ENCODE data around the gene ACVRL1.

Gene ACVRL1

GRCh38 chr12:51871126-51871525 lies 36.2 kb upstream of the ACVRL1 start:
- no peaks in the 10 kb centered on the region for H3K36me3 ChIP-seq (replicated peaks)
- no peak for DNase-seq
- no peak for TF ChIP-seq CTCF (IDR thresholded peaks at IDR 0.05; ENCODE audit: low read depth, low read length, missing control alignments)
- peaks cover 17% of the 10 kb centered on the region for H3K27me3 ChIP-seq (replicated peaks)
- no peak overlapping the region for H3K4me3 ChIP-seq (ENCODE audit: low read depth, low read length)
- no peak overlapping the region for H3K27ac ChIP-seq
- in situ Hi-C loops (cut with HindIII; ENCODE audit: low pct_ligation_motif_present, low sequenced_read_pairs) = no loop called here

DNA sequence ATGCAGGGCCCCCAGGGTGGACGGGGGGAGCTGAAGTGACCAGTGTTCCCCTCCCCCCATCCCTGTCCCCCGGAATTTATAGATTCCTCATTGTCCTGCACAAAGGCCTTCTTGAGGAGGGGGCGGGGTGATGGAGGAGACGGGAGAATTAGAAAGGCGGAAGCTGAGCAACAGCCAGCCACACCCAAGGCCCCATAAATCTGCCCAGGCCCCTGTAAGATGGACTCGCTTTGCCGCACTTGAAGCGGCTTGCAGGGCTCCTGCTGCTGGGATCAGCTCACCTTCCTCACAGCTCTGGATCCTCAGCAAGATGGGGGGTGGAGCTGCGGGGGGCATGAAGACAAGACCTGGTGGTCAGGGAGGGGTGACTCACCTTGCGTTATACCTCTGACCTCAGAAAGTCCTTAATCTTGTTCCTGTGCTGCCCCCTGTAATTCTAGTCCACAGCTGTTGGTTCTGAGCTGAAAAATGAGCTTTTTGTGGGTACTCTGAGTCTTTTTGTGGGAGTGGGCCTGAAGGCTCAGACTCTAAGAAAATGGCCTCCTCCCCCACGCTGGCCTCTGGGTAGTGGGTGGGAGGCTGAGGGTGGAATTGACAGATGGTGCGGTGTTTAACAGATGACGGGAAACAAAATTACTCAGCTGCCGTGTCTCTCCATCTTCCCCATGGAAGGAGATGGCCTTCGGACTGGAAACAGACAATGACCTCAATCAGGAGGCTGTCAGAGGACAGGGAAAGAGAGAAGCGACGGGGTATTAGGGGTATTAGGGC lies 35.2 kb upstream of the ACVRL1 start:
- Histone ChIP-seq H3K27me3 (replicated peaks) (peaks cover 17% of the 10 kb centered on the region), H3K36me3 (replicated peaks) (no peaks in the 10 kb centered on the region), H3K27ac (no peak overlapping the region), H3K4me3 (ENCODE audit: low read depth, low read length) (no peak overlapping the region)
- no peak for TF ChIP-seq CTCF (IDR thresholded peaks at IDR 0.05; ENCODE audit: low read depth, low read length, missing control alignments)
- no peak for DNase-seq
- in situ Hi-C loops (cut with HindIII; ENCODE audit: low pct_ligation_motif_present, low sequenced_read_pairs) = no loop called here

GRCh38 chr12:51872689-51872981 lies 34.7 kb upstream of the ACVRL1 start:
- TF ChIP-seq CTCF (IDR thresholded peaks at IDR 0.05; ENCODE audit: low read depth, low read length, missing control alignments) = no peak
- Histone ChIP-seq H3K36me3 (replicated peaks) (no peaks in the 10 kb centered on the region), H3K4me3 (ENCODE audit: low read depth, low read length) (no peak overlapping the region), H3K27me3 (replicated peaks) (peaks cover 17% of the 10 kb centered on the region), H3K27ac (no peak overlapping the region)
- no peak for DNase-seq
- in situ Hi-C loops (cut with HindIII; ENCODE audit: low pct_ligation_motif_present, low sequenced_read_pairs) = no loop called here

DNA sequence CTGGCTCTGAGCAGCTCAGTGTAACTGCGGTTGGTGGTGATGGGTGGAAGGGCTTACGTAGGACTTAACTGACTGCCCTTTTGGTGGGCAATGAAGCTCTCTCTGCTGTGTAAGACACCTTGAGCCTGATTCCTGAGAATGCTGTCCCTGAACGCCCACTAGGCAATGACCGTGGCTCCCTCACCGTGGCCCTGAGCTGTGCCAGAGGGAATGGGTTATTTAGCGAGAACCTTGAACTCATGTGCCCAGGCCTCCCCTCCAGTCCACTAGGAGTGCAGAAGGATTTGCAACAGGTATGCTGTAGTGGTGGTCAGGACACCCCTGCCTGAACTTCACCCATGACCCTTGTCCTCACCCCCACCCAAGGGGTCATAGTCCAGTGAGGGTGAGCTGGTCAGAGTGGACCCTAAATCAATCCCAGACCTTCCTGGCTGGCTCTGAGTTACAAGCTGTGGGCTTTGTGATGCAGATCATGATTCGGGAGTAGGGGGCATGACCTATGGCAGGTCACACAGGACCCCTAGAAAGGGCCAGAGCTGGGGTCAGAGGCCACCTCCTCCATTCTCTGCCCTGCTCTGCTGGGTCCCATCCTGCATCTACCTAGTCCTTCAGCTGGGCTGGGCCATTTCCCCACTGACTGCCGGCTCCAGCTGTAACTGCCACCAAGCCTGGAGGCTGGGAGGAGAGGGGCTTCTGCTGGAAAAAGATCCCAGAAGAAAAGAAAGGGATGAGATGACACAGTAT lies 33.9 kb upstream of the ACVRL1 start:
- no peak for DNase-seq
- TF ChIP-seq CTCF (IDR thresholded peaks at IDR 0.05; ENCODE audit: low read depth, low read length, missing control alignments) = no peak
- Histone ChIP-seq H3K27ac (no peak overlapping the region), H3K27me3 (replicated peaks) (peaks cover 17% of the 10 kb centered on the region), H3K36me3 (replicated peaks) (no peaks in the 10 kb centered on the region), H3K4me3 (ENCODE audit: low read depth, low read length) (no peak overlapping the region)
- in situ Hi-C loops (cut with HindIII; ENCODE audit: low pct_ligation_motif_present, low sequenced_read_pairs) = no loop called here

GRCh38 chr12:51874000-51874399 lies 33.3 kb upstream of the ACVRL1 start:
- in situ Hi-C loops (cut with HindIII; ENCODE audit: low pct_ligation_motif_present, low sequenced_read_pairs) = no loop called here
- no peak for DNase-seq
- H3K27ac ChIP-seq = no peak overlapping the region
- no peak for TF ChIP-seq CTCF (IDR thresholded peaks at IDR 0.05; ENCODE audit: low read depth, low read length, missing control alignments)
- H3K36me3 ChIP-seq (replicated peaks) = no peaks in the 10 kb centered on the region
- H3K27me3 ChIP-seq (replicated peaks) = peaks cover 15% of the 10 kb centered on the region
- no peak overlapping the region for H3K4me3 ChIP-seq (ENCODE audit: low read depth, low read length)
